HepG2 (cell line): ENCODE results near the gene CCDC57. TPM values are rescaled to one million over a fixed set of nuclear protein-coding genes. Genes with fewer than 3 reads are reported as not detected.

ENCODE experiments used
- CREBL2 ChIP-seq: sonication (generic); formaldehyde crosslinking; IDR thresholded peaks from 2 replicates; pipeline ENCODE4 v1.8.1; 2023; ENCODE audit warnings: missing genetic modification reagents, mild to moderate bottlenecking, borderline replicate concordance
- DNMT3B ChIP-seq: conservative IDR thresholded peaks from 2 replicates; pipeline ENCODE4 v1.6.1; 2016; ENCODE audit warnings: missing biosample characterization, control low read depth
- FOXA1 ChIP-seq, 2 experiments: fragments of 450-650 bp in 1 of 2; sonication (generic) in 1 of 2; formaldehyde crosslinking in 1 of 2; IDR thresholded peaks; 2 replicates each; pipeline versions ENCODE4 v1.4.0 to v1.6.1; 2016 to 2020; ENCODE audit warnings: missing genetic modification reagents in 1 of 2
- GABPA ChIP-seq, 2 experiments: IDR thresholded peaks; 2 replicates each; pipeline ENCODE4 v1.6.1; 2011 to 2016; ENCODE audit warnings: low read depth in 2 of 2, low read length in 1 of 2, missing biosample characterization in 1 of 2, missing genetic modification characterization in 1 of 2
- GTF2F1 ChIP-seq: fragments of 150-350 bp; IDR thresholded peaks from 2 replicates; pipeline ENCODE4 v1.6.1; 2014; ENCODE audit warnings: low read length
- HNRNPK ChIP-seq: fragments of 200-400 bp; formaldehyde crosslinking; IDR thresholded peaks from 2 replicates; pipeline ENCODE4 v1.6.1; 2018; ENCODE audit warnings: low read length, low read depth, moderate library complexity, mild to moderate bottlenecking; ENCODE audit not compliant: poor library complexity, severe bottlenecking
- HOXA7 ChIP-seq: sonication (generic); formaldehyde crosslinking; IDR thresholded peaks from 2 replicates; pipeline ENCODE4 v1.8.1; 2022; ENCODE audit warnings: mild to moderate bottlenecking, missing genetic modification reagents, moderate library complexity
- KDM5A ChIP-seq: fragments of 200-600 bp; sonication (generic); IDR thresholded peaks from 2 replicates; pipeline ENCODE4 v1.7.0; 2018; ENCODE audit warnings: antibody characterized with exemption, mild to moderate bottlenecking, low read length, borderline replicate concordance
- NFKBIZ ChIP-seq: IDR thresholded peaks from 2 replicates; pipeline ENCODE4 v1.6.1; 2018; ENCODE audit warnings: missing genetic modification reagents, missing compliant biosample characterization
- PLRG1 ChIP-seq: fragments of 450-650 bp; conservative IDR thresholded peaks from 2 replicates; pipeline ENCODE4 v1.6.1; 2016
- SALL2 ChIP-seq: sonication (generic); formaldehyde crosslinking; IDR thresholded peaks from 2 replicates; pipeline ENCODE4 v1.8.1; 2023; ENCODE audit warnings: mild to moderate bottlenecking, missing genetic modification reagents, inconsistent platforms
- SAP130 ChIP-seq: IDR thresholded peaks from 2 replicates; pipeline ENCODE4 v1.6.1; 2016; ENCODE audit warnings: low read depth
- SIN3A ChIP-seq: IDR thresholded peaks from 2 replicates; pipeline ENCODE4 v1.6.1; 2011; ENCODE audit warnings: low read depth, mild to moderate bottlenecking, control low read depth, low read length, borderline replicate concordance
- SIX4 ChIP-seq: sonication (generic); formaldehyde crosslinking; IDR thresholded peaks from 2 replicates; pipeline ENCODE4 v1.4.0; 2020; ENCODE audit warnings: missing genetic modification reagents
- SNAI1 ChIP-seq: sonication (generic); formaldehyde crosslinking; IDR thresholded peaks from 2 replicates; pipeline ENCODE4 v1.5.0; 2020; ENCODE audit warnings: mild to moderate bottlenecking, missing genetic modification reagents, borderline replicate concordance
- SP140L ChIP-seq: sonication (generic); formaldehyde crosslinking; IDR thresholded peaks from 2 replicates; pipeline ENCODE4 v1.4.0; 2020; ENCODE audit warnings: missing genetic modification reagents, borderline replicate concordance
- TBX3 ChIP-seq: fragments of 450-650 bp; IDR thresholded peaks from 2 replicates; pipeline ENCODE4 v1.6.1; 2017; ENCODE audit warnings: antibody characterized with exemption, mild to moderate bottlenecking, inconsistent platforms, borderline replicate concordance
- XRCC5 ChIP-seq: fragments of 200-400 bp; formaldehyde crosslinking; optimal IDR thresholded peaks from 2 replicates; pipeline ENCODE3; 2017; ENCODE audit warnings: mild to moderate bottlenecking, low read length
- ZFP36L1 ChIP-seq: sonication (generic); formaldehyde crosslinking; IDR thresholded peaks from 2 replicates; pipeline ENCODE4 v1.8.0; 2022; ENCODE audit warnings: mild to moderate bottlenecking, missing genetic modification reagents, moderate library complexity
- ZFP41 ChIP-seq: sonication (generic); formaldehyde crosslinking; IDR thresholded peaks from 2 replicates; pipeline ENCODE4 v1.4.0; 2020; ENCODE audit warnings: mild to moderate bottlenecking, missing genetic modification reagents, borderline replicate concordance
- ZNF136 ChIP-seq: sonication (generic); formaldehyde crosslinking; IDR thresholded peaks from 2 replicates; pipeline ENCODE4 v1.8.1; 2022; ENCODE audit warnings: low read depth, mild to moderate bottlenecking, moderate library complexity, missing genetic modification reagents
- ZNF20 ChIP-seq: sonication (generic); formaldehyde crosslinking; IDR thresholded peaks from 2 replicates; pipeline ENCODE4 v1.4.0; 2020; ENCODE audit warnings: mild to moderate bottlenecking, moderate library complexity, missing genetic modification reagents
- ZNF24 ChIP-seq: fragments of 450-650 bp; IDR thresholded peaks from 2 replicates; pipeline ENCODE4 v1.6.1; 2017; ENCODE audit warnings: antibody characterized with exemption, mild to moderate bottlenecking
- ZNF276 ChIP-seq: sonication (generic); formaldehyde crosslinking; IDR thresholded peaks from 2 replicates; pipeline ENCODE4 v1.4.0; 2020; ENCODE audit warnings: mild to moderate bottlenecking, low read depth, missing genetic modification reagents
- ZNF460 ChIP-seq: sonication (generic); formaldehyde crosslinking; IDR thresholded peaks from 2 replicates; pipeline ENCODE4 v1.5.1; 2020; ENCODE audit warnings: missing genetic modification reagents, mild to moderate bottlenecking, borderline replicate concordance
- ZNF577 ChIP-seq: sonication (generic); formaldehyde crosslinking; IDR thresholded peaks from 2 replicates; pipeline ENCODE4 v1.4.0; 2020; ENCODE audit warnings: mild to moderate bottlenecking, low read depth, missing genetic modification reagents, borderline replicate concordance
- ZNF713 ChIP-seq: sonication (generic); formaldehyde crosslinking; IDR thresholded peaks from 2 replicates; pipeline ENCODE4 v1.4.0; 2020; ENCODE audit warnings: mild to moderate bottlenecking, missing genetic modification reagents
- ZNF766 ChIP-seq: sonication (generic); formaldehyde crosslinking; IDR thresholded peaks from 2 replicates; pipeline ENCODE4 v1.5.0; 2020; ENCODE audit warnings: missing genetic modification reagents, borderline replicate concordance
- ZSCAN25 ChIP-seq: sonication (generic); formaldehyde crosslinking; IDR thresholded peaks from 2 replicates; pipeline ENCODE4 v1.8.0; 2022; ENCODE audit warnings: mild to moderate bottlenecking, missing genetic modification reagents
- polyA plus RNA-seq, 8 experiments: library from polyadenylated mRNA; depleted of rRNA in 3 of 8; stranded (reverse) in 7 of 8; unstranded in 1 of 8; fragments of >200 nt; fragmentation: Illumina TruSeq in 4 of 8; extraction: Trizol in 4 of 8; gene quantifications; 2 replicates each; pipeline versions ENCODE4 v1.2.1 to v1.2.3, GENCODE V29; 2011 to 2016; ENCODE audit warnings: low read depth in 4 of 8, missing spikeins in 1 of 8, mixed read lengths in 1 of 8; ENCODE audit not compliant: insufficient read depth in 1 of 8
- total RNA-seq, 5 experiments: library from RNA; depleted of rRNA; stranded (reverse); fragments of >200 nt; fragmentation: Illumina TruSeq; extraction: Trizol; gene quantifications; 2 replicates each; pipeline ENCODE4 v1.2.3, GENCODE V29; 2016; ENCODE audit warnings: low read depth in 1 of 5

The CCDC57 gene
- total and polyA plus RNA-seq, 2 of the 13 experiments (the other 11 are each of a cell fraction or from before 2014, with no cell fraction given): 59.3 to 59.9 TPM

GRCh38 chr17:82236142-82236971 is 23.7 kb upstream of the CCDC57 start (continued):
- peak; percentile 87; the same call in 1 of the 2 replicates for TF ChIP-seq ZSCAN25 (CRISPR knock-in tag)
- peak; percentile 9; the same call in 1 of the 2 replicates for TF ChIP-seq ZNF460 (CRISPR knock-in tag)
- TF ChIP-seq HOXA7 (CRISPR knock-in tag): no peak
- peak; percentile 98 for TF ChIP-seq ZNF276 (CRISPR knock-in tag)
- TF ChIP-seq ZNF20 (CRISPR knock-in tag): 0 out of 2 replicates have a peak, but pooled peaks have one; percentile 12
- peak; percentile 90; the same call in 1 of the 2 replicates for TF ChIP-seq SNAI1 (CRISPR knock-in tag)
- TF ChIP-seq KDM5A: no peak
- TF ChIP-seq PLRG1: no peak
- TF ChIP-seq DNMT3B (CRISPR knock-in tag): peak; percentile 97
- TF ChIP-seq SALL2 (CRISPR knock-in tag): peak; percentile 98
- TF ChIP-seq ZFP36L1 (CRISPR knock-in tag): peak; percentile 97
- peak; percentile 96; the same call in 1 of the 2 replicates for TF ChIP-seq ZFP41
- TF ChIP-seq ZNF713 (CRISPR knock-in tag): peak; percentile 94
- TF ChIP-seq GABPA (IDR thresholded peaks at IDR 0.05; ENCODE audit: low read depth, low read length): no peak
- TF ChIP-seq GABPA (CRISPR knock-in tag; IDR thresholded peaks at IDR 0.05; ENCODE audit: low read depth): peak; percentile 22; the same call in 1 of the 2 replicates
- peak; percentile 88 for TF ChIP-seq SAP130 (CRISPR knock-in tag)
- peak; percentile 94 for TF ChIP-seq XRCC5
- peak; percentile 92; the same call in 1 of the 2 replicates for TF ChIP-seq ZNF136
- TF ChIP-seq ZNF24: no peak
- TF ChIP-seq CREBL2: no peak; the same call in 1 of the 2 replicates
- TF ChIP-seq HNRNPK: peak; percentile 78
- 0 out of 2 replicates have a peak, but pooled peaks have one; percentile 13 for TF ChIP-seq TBX3
- TF ChIP-seq ZNF577: no peak
- no peak for TF ChIP-seq FOXA1 (IDR thresholded peaks at IDR 0.05)
- TF ChIP-seq FOXA1 (CRISPR knock-in tag; IDR thresholded peaks at IDR 0.05): peak; percentile 66; the same call in 1 of the 2 replicates
- peak; percentile 93 for TF ChIP-seq NFKBIZ (CRISPR knock-in tag)
- 0 out of 2 replicates have a peak, but pooled peaks have one; percentile 78 for TF ChIP-seq SIN3A
- peak; percentile 90; the same call in 1 of the 2 replicates for TF ChIP-seq ZNF766 (CRISPR knock-in tag)
- TF ChIP-seq SP140L (CRISPR knock-in tag): peak; percentile 90; the same call in 1 of the 2 replicates
- TF ChIP-seq SIX4 (CRISPR knock-in tag): no peak; the same call in 1 of the 2 replicates
- TF ChIP-seq GTF2F1: no peak
